HG03378 (cell line): ENCODE measurements around the gene ACER2.
A peak's percentile ranks its signal among the peaks of the same experiment; 100 is the strongest.
"Not testable (repeated sequence)": the region's sequence is repeated elsewhere in the genome, so short reads cannot be mapped to it uniquely, and the experiment has no call there.

Experiments
- ATAC-seq: cut with Tn5 transposase; IDR thresholded peaks from one replicate; pipeline ENCODE4 v1.9.1; 2021; ENCODE audit warnings: mild to moderate bottlenecking, moderate library complexity; ENCODE audit not compliant: unreplicated experiment

Gene ACER2

DNA sequence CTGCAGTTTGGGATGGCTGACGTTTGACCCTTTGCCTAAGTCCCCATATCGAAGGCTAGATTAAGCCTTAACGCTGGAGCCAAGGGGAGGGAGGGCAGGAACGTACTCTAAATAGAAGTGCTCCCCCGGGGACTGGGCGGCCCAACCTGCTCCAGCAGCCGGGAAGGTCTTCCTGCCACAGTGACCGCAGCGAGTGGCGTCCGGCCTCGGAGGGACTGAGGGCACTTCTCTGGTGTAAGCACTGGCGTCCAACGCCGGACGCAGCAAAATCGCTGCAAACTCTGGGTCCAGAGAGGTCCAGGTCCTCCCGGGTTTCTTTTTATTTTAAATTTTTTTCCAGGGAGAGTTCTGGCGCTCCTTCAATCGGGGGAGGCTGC is 505 bp upstream of the ACER2 start:
- peak; percentile 9 for ATAC-seq

- ATAC-seq, result peak; percentile 24
These were observed 789 bp downstream of the ACER2 start for GRCh38 chr9:19409401-19410194.

DNA sequence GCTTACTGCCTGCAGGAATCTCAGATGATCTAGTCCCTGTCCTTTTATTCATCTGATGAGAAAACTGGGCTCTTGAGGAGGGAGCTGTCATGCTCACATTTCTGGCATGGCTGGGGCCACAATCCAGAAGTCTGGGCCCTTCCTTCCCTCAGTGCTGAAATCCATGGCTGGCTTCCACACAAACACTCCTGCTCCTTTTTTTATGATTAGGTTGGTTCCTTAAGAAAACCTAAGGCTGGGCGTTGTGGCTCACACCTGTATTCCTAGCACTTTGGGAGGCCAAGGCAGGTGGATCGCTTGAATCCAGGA is 1.3 kb downstream of the ACER2 start:
- ATAC-seq, result no peak

DNA sequence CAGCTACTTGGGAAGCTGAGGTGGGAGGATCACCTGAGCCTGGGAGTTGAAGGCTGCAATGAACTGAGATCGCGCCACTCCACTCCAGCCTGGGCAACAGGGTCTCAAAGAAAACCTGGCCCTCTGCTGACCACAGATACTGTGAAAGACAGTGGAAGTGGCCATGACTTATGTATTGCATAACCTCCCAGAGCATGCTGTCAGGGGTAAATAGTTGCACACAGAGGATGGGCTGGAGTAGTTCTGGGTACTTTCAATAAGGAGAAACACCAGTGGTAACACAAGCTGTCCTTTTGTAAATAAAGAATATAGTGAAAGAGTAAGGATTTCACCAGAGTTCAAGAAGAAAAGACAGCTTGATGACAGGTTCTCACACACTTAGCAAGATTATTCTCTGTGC is 1.8 kb downstream of the ACER2 start:
- no peak for ATAC-seq

GRCh38 chr9:19411316-19411715 is 2.5 kb downstream of the ACER2 start:
- ATAC-seq, result no peak

DNA sequence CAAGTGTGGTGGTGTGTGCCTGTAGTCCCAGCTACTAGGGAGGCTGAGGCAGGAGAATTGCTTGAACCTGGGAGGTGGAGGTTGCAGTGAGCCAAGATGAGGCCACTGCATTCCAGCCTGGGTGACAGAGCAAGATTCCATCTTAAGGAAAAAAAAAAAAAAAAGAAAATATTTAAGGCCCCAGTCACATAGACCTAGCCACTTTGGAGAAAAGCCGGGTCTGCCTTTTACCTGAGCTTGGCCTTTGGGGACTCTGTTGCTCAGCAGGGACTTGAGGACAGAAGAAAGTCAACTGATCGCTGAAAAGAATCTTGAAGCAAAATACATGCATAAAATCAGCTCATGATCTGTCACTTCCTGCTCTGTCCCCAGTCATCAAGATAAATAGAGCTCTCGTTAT is 4.6 kb downstream of the ACER2 start:
- ATAC-seq, result not testable (repeated sequence)

- no peak for ATAC-seq
These were observed 7.3 kb downstream of the ACER2 start for GRCh38 chr9:19416143-19416542.

- ATAC-seq, result no peak
These were observed 12.1 kb downstream of the ACER2 start for GRCh38 chr9:19420877-19421276.

DNA sequence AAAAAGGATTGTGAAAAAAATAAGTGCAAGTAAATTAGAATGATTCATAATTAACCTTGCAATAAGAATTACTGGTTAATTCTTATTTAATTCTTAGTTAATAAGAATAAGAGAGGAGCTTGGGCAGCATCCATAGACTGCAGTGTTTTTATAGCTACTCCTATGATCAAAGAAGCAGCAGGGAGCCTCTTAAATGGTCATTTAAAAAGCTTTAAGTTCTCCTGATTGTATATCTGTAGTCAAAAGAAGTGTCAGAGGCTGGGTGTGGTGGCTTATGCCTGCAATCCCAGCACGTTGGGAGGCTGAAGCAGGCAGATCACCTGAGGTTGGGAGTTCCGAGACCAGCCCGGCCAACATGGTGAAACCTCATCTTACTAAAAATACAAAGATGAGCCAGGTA is 14.4 kb downstream of the ACER2 start:
- no peak for ATAC-seq

GRCh38 chr9:19424176-19424779 is 15.5 kb downstream of the ACER2 start:
- peak; percentile 68 for ATAC-seq

- ATAC-seq, result no peak
These were observed 20.8 kb downstream of the ACER2 start for GRCh38 chr9:19429595-19429994.

DNA sequence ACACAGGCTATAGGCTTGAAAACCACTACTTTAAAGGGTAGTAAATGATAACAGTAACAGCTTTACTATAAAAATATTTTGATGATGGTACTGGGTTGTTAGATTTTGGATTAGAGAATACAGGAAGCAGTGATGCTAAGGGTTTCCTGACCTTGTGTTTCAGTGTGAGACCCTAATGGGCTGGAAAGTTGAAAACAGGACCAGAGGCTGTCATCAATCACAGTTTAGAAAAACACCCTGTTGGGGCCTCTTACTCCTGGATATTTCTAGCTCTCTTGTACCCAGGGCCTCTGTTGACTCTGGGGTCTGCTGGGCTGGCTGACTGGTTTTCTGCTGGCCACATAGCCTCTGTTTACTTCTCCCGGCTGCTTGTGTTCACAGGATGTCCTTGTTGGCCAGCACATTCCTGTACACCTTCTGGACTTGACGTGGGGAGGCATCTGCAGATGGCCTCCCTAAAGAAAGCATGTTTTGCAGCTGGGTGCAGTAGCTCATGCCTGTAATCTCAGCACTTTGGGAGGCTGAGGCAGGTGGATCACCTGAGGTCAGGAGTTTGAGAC is 21.5 kb downstream of the ACER2 start:
- no peak for ATAC-seq

- no peak for ATAC-seq
These were observed 22.8 kb downstream of the ACER2 start for GRCh38 chr9:19431361-19432171.

- ATAC-seq, result no peak
These were observed 23.7 kb downstream of the ACER2 start for GRCh38 chr9:19432473-19432872.

DNA sequence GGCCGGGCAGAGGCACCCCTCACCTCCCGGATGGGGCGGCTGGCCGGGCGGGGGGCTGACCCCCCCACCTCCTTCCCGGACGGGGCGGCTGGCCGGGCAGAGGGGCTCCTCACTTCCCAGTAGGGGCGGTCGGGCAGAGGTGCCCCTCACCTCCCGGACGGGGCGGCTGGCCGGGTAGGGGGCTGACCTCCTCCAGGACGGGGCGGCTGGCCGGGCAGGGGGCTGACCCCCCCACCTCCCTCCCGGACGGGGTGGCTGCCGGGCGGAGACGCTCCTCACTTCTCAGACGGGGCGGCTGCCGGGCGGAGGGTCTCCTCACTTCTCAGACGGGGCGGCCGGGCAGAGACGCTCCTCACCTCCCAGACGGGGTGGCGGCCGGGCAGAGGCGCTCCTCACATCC is 24.9 kb downstream of the ACER2 start:
- ATAC-seq, result not testable (repeated sequence)

GRCh38 chr9:19440376-19440775 is 31.6 kb downstream of the ACER2 start:
- no peak for ATAC-seq

GRCh38 chr9:19440823-19441580 is 32.2 kb downstream of the ACER2 start:
- ATAC-seq, result no peak

DNA sequence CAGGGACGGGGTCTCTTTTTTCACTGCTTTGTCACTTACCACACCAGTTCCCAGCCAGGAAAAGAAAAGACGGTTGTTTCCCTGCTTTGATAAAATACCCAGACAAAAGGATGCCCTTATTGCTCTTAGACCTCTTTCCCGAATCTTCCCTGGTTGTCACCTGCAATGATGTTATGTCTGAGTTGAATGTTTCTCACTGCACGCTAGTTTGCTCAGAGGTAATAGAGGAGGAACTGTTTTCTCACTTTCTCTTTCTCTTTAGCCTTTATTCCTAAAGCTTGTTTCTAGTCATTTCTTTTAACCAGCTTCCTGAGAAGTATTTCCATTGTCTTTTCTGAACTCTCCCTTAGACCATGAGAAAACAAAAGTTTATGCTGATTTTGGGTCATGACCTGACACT is 32.9 kb downstream of the ACER2 start:
- ATAC-seq, result peak; percentile 93

GRCh38 chr9:19442240-19442639 is 33.4 kb downstream of the ACER2 start:
- ATAC-seq, result no peak

DNA sequence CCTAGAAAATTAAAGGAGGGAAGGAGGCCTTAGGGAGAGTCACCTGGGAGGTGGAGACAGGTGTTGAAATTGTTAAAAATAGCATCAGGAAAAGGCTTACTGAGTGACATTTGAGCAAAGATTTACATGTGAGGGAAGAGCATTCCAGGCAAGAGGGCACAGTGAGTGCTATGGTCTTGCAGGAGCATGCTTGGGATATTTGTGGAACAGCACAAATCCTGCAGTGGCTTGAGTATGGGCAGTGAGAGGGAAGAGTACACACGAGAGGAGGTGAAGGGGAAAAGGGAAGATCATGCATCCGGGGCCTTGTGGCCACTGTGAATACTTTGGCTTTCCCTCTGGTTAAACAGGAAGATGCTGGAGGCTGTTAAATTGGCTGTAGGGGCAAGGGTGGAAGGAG is 36.6 kb downstream of the ACER2 start:
- no peak for ATAC-seq

DNA sequence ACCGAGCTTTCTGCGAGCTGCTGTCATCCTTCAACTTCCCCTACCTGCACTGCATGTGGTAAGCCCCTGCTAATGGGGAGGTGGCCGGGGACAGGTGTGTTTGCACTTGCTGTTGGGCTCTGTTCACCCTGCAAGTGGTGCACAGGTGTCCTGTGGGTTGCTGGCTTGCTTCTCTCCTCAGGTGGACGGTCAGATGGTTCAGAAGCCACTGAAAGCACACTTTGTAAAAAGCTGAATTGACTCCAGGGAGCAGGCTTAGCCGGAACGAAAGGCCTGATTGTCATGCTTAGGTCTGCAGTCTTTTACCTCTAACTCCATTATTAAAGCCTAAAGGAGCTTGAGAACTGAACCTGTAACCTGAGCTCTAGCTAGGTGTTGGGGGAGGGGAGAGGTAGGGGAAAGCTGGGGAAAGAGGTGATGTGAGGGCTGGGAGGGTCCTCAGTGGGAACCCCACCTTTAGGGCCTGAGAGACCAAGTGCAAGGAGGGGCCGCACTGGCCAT is 37.6 kb downstream of the ACER2 start:
- ATAC-seq, result no peak
